HG02623 (cell line): ENCODE data around the gene RPL11.
"Not testable (repeated sequence)": the region's sequence is repeated elsewhere in the genome, so short reads cannot be mapped to it uniquely, and the experiment has no call there.

Source experiments
- ATAC-seq: cut with Tn5 transposase; IDR thresholded peaks from one replicate; pipeline ENCODE4 v1.9.1; 2021; ENCODE audit warnings: moderate library complexity; ENCODE audit not compliant: unreplicated experiment

The RPL11 gene

DNA sequence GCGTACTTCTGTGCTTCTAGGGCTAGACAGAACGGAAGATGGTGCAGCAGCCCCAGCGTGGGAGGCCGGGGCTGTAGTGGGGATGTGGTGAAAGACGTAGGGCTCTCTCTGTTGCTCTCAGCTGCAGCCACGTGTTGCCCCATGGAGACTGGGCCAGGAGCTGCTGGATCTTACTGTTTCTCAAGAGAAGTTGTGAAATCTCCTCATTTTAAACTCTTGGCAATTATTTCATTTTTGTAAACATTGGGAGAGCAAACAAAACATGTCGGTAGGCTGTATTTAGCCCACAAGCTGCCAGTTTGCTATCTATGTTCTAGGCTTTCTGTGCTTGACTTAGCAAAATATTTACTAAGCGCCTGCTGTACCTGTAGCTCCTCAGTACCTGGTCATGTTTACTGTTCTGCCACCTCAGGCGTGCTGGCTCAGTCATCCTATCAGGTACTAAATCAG lies 35.8 kb downstream of the RPL11 start:
- ATAC-seq: no peak

DNA sequence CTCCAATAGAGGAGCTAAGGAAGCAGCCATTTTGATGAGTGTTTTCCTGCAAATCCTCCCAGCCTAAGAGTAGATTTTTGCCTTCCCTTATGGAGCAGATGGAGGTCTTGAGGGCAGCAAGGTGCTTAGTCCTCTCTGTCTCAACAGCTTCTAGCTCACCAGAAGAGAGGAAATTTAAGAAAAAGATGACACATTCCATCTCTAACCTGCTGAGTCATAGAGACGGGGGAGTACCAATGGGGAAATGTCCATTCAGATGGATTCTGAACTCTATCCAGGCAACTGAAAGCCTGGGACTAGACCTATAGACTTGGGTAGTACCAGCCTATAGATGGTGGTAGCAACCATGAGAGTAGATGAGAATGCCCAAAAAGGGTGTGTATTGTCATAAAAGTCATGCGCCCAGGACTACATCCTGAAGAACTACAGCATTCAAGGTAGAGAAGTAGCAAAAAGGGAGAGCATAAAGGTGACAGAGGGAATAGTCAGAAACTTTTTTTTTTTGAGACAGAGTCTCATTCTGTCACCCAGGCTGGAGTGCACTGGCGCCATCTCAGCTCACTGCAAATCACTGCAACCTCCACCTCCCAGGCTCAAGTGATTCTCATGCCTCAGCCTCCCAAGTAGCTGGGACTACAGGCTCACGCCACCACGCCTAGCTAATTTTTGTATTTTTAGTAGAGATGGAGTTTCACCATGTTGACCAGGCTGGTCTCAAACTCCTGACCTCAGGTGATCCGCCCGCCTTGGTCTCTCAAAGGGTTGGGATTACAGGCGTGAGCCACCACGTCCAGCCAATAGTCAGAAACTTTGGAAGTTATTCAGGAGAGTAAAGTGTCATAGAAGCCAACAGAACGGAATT lies 41.0 kb downstream of the RPL11 start:
- ATAC-seq: no peak

DNA sequence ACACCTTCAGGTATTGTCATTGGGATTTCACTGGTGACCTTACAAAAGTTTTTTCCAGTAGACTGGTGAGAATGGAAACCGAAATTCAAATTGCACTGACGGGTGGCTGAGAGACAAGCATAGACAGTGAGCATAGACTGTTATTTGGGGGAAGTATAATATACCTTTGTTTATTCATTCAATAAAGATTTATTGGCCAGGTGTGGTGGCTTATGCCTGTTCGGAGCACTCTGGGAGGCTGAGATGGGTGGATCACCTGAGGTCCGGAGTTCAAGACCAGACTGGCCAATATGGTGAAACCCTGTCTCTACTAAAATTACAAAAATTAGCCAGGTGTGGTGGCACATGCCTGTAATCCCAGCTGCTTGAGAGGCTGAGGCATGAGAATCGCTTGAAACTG lies 41.7 kb downstream of the RPL11 start:
- not testable (repeated sequence) for ATAC-seq

GRCh38 chr1:23736437-23737134 lies 45.0 kb downstream of the RPL11 start:
- no peak for ATAC-seq

DNA sequence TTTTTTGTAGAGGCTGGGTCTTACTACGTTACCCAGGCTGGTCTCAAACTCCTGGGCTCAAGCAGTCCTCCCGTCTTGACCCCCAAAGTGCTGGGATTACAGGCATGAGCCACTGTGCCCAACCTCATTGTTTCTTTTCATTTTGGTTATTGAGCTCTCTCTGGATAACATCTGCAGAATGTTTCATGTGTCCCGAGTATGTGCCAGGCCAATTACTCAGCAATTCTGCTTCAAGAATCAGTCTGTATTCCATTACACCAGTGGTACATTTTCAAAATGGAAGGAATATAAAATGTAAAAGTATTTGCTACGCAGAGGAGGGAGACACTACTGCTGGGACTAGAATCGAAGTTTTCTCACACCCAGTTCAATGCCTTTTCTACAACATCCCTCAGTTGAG lies 50.0 kb downstream of the RPL11 start:
- no peak for ATAC-seq

DNA sequence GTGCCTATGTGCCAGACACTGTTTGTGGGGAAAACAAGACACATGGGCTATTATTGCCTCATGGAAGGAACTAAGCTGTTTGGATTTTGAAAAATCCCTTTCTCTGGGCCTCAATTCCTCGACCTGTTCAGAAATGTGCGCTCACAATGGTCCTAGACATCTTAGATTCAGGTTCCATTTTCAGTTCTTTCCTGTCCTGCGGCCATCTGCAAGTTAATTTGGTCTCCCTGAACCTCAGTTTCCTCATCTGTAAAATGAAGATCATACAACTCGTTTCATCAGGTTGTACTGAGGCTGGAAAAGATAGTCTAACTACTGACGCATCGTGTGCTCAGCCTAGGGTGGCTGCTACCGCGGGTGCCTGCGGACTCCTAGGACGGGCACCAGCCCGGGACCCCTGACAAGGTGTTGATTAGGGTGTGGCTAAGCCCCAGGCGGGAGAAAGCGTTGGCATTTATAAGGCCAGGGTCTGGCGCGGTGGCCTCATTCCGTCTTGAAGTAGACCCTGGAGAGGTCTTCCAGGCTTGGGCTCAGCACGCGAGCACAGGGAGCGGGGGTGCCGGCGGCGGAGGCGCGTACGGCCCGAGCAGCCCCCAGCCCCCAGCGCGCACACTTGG lies 51.2 kb downstream of the RPL11 start:
- ATAC-seq: no peak

DNA sequence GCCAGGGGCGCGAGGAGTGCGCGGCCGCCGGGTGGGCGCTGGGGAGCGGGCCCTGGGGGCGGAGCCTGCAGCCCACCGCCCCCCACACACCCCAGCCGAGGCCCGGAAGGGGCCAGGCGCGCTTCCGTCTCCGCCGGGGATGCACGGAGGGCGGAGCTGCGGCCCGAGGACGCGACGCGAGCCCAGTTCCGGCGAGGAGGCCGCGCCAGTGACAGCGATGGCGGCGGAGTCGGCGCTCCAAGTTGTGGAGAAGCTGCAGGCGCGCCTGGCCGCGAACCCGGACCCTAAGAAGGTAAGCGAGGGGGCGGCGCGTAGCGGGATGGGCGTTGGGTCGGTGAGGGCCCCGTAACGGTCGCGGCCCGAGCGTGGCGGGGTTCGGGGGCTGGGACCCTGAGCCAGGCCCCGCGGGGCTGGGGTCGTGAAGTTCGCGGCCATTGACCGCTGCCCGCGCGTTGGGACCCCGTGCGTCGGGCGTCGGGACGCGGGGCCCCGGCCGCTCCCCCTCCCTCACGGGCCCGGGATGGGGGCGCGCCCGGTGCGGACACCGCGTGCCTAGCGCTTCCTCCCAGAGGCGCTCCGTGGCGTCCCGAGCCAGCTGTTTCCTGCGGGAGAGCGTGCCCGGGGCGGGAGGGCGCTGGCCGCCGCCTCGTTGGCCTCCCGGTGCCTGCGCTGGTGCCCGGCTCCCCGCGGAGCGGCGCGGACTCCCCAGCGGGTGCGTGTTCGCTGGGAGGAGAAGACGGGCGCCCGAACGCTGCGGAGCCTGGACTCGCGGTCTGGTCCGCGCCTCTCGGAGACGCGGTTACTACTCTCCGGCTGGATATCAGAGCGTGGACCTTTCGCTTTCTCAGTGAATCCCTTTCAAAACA lies 51.9 kb downstream of the RPL11 start, which contains the start of gene ELOA:
TSS of gene ELOA (plus strand) at position 185 of the 866 bp plus-strand sequence. CDS start at position 218, 33 bp downstream.
- ATAC-seq: peak; percentile 71

DNA sequence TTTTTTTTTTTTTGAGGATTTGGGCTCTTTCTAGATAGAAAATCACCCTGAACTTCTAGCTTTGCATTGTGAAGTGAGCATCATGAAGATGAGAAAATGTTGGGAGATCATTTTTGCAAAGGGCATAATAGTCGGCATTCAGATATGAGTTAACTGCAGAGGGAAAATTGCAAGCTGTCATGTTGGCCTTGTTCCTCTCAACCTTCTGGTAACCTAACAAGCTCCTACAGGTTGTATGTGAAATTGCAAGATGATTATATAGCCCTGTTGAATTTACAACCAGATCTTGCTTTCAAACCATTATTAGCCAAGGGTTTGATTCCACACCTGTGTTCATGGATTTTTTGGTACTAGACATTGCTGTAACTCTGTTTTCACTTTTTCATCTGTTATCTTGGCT lies 53.9 kb downstream of the RPL11 start:
- no peak for ATAC-seq
